Measurements from ENCODE around the gene TF. TPM values are rescaled to one million over a fixed set of nuclear protein-coding genes. Genes with fewer than 3 reads are reported as not detected.

Gene TF
- total RNA-seq, 2 donors from 2014 or later, result 0.85 to 2.6 TPM

- intact Hi-C loops (cut with DNase I, micrococcal nuclease), result no loop called here
- DNase-seq, result no peak
- no peak for ATAC-seq
Observed at GRCh38 chr3:133841196-133841595, 95.0 kb downstream of the TF start.

GRCh38 chr3:133842158-133842557 lies 96.0 kb downstream of the TF start:
- DNase-seq, result no peak
- no peak for ATAC-seq
- intact Hi-C loops (cut with DNase I, micrococcal nuclease), result no loop called here

- ATAC-seq (no peak), DNase-seq (no peak)
- intact Hi-C loops (cut with DNase I, micrococcal nuclease), result no loop called here
Observed at GRCh38 chr3:133843634-133844033, 97.4 kb downstream of the TF start.

GRCh38 chr3:133845127-133845526 lies 98.9 kb downstream of the TF start:
- intact Hi-C loops (cut with DNase I, micrococcal nuclease), result no loop called here
- ATAC-seq, result no peak
- DNase-seq, result no peak

Other genes with a start within 250 kb of the TF start
- 100 to 1,000 TPM; 137 to 143 TPM for gene CDV3, start 172.7 kb upstream of the TF start, total RNA-seq
- gene TOPBP1, start 84.5 kb upstream of the TF start, total RNA-seq, result 10 to 100 TPM; 20.4 to 22.1 TPM
- gene SRPRB, start 59.4 kb downstream of the TF start, total RNA-seq, result 10 to 100 TPM; 35.6 to 39.3 TPM
- gene RAB6B, start 149.5 kb downstream of the TF start, total RNA-seq, result 1 to 10 TPM; 3.3 to 8.3 TPM

All from left colon (tissue), 2 donors.